GM11168 (cell line): ENCODE results near the gene ARFGEF2.
"Not testable (repeated sequence)": the region's sequence is repeated elsewhere in the genome, so short reads cannot be mapped to it uniquely, and the experiment has no call there.

Source experiments
- in situ Hi-C: fragments of 300-500 bp; cut with MboI; formaldehyde crosslinking; loops from one replicate; pipeline ENCODE4 v1.12.0; 2022; ENCODE audit warnings: low sequenced_read_pairs; ENCODE audit not compliant: unreplicated experiment

Gene ARFGEF2

GRCh38 chr20:48983423-48984400 lies 62.2 kb downstream of the ARFGEF2 start:
- in situ Hi-C loops, result no loop called here

- in situ Hi-C loops, result no loop called here
Measured at GRCh38 chr20:48984575-48985219, 63.2 kb downstream of the ARFGEF2 start.

- in situ Hi-C loops, result no loop called here
Measured at GRCh38 chr20:48986899-48987298, 65.4 kb downstream of the ARFGEF2 start.

GRCh38 chr20:48990467-48990866 lies 69.0 kb downstream of the ARFGEF2 start:
- in situ Hi-C loops, result no loop called here

GRCh38 chr20:48995589-48995988 lies 74.1 kb downstream of the ARFGEF2 start:
- in situ Hi-C loops, result no loop called here

- in situ Hi-C loops, result no loop called here
Measured at GRCh38 chr20:48999890-49000870, 78.7 kb downstream of the ARFGEF2 start.

- in situ Hi-C loops, result no loop called here
Measured at GRCh38 chr20:49001741-49002140, 80.2 kb downstream of the ARFGEF2 start.

- in situ Hi-C loops, result no loop called here
Measured at GRCh38 chr20:49006446-49006980, 85.0 kb downstream of the ARFGEF2 start.

GRCh38 chr20:49009899-49010631 lies 88.6 kb downstream of the ARFGEF2 start:
- in situ Hi-C loops, result no loop called here

GRCh38 chr20:49024220-49024619 lies 102.7 kb downstream of the ARFGEF2 start:
- in situ Hi-C loops, result no loop called here

DNA sequence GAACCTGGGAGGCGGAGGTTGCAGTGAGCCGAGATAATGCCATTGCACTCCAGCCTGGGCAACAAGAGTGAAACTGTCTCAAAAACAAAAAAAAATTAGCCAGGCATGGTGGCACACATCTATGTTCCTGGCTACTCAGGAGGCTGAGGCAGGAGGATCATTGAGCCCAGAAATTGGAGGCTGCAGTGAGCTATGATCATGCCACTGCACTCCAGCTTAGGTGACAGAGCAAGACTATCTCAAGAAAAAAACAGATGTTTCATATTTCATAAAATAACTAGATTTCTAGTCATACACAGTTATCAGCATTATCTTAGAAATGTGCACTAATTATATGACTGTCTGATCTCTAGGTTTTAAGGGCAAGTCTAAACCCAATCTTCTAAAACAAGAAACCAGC lies 106.7 kb downstream of the ARFGEF2 start:
- in situ Hi-C loops, result not testable (repeated sequence)

- in situ Hi-C loops, result no loop called here
Measured at GRCh38 chr20:49028684-49029083, 107.2 kb downstream of the ARFGEF2 start.

DNA sequence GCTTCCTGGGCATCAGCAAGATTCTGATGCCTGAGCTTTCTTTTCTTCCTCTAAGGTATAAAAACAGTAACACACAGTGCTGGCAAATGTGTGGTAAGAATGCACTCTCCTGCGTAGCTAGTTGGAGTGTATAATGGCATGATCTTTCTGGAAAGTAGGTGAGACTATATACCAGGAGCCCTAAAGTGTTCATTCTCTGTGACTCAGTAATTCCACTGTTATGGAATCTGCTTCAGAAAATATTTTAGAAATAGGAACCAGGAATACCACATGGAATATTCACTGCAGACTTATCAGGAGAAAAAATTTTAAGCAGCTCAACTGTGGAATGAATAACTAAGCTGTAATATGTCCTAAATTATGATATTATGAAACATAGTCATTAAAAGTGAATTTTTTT lies 107.7 kb downstream of the ARFGEF2 start:
- in situ Hi-C loops, result no loop called here

DNA sequence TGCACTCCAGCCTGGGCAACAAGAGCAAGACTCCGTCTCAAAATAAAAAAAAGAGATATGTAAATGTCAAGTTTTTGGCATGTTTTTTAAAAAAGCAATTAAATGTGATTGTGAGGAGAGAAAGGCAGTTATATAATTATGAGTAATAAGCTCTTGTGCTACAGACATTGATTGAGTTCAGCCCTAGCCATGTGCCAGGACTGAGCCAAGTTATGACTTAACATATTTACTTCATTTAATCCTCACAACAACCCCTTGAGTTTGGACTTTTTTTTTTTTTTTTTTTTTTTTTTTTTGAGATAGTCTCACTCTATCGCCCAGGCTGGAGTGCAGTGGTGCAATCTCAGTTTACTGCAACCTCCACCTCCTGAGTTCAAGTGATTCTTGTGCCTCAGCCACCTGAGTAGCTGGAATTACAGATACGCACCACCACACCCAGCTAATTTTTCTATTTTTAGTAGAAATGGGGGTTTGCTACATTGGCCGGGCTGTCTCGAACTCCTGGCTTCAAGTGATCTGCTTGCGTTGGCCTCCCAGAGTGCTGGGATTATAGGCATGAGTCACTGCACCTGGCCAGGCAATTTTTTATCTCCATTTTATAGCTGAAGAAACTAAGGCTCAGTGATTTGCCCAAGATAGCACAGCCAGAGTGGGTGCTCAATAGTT lies 109.6 kb downstream of the ARFGEF2 start:
- in situ Hi-C loops, result no loop called here

GRCh38 chr20:49032455-49032854 lies 110.9 kb downstream of the ARFGEF2 start:
- in situ Hi-C loops, result no loop called here

DNA sequence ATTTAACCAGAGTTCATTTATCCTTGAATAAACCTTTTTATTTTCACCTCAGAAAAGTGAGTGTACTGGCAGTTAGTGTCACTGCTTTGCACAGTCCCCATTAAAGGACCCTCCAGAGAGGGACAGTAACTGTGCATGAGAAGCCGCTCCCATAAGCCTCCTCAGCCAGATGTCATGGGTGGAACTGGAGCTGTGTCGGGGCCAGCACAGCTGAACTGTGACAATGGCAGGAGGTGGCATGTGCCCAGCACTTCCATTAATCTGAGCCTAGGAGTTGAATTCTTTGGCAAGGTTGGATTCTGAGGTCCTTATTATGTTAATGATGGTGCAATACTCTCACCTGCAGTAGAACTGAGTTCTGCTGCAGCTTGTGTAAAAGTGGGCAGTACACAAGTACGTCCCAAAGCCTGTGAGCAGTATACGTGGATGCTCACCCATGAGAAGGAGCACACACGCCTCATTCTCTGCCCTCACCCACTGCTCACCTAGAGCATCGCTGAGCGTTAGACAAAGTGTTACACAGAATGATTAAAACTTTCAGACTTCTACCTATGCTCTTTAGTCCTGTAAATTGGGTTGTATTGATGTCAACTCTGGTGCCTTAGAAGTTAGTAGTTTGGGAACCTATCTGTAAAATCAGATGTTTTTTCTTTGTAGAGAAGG lies 112.7 kb downstream of the ARFGEF2 start:
- in situ Hi-C loops, result no loop called here

GRCh38 chr20:49037962-49038387 lies 116.5 kb downstream of the ARFGEF2 start:
- in situ Hi-C loops, result no loop called here

GRCh38 chr20:49039854-49040253 lies 118.3 kb downstream of the ARFGEF2 start:
- in situ Hi-C loops, result no loop called here
